Lung (tissue), 12 donors: ENCODE measurements around the gene SLC6A7. TPM values are rescaled to one million over a fixed set of nuclear protein-coding genes. Genes with fewer than 3 reads are reported as not detected.

ENCODE experiments used
- ATAC-seq: fragments of 200-7000 bp; cut with Tn5 transposase; one replicate; pipeline ENCODE4 v1.9.1; 2020; ENCODE audit warnings: moderate number of reproducible peaks; ENCODE audit not compliant: insufficient read depth, low FRiP score
- DNase-seq, 3 donors: peaks; one replicate each; pipeline ENCODE4 v3.0.0-alpha.2; 2013 to 2017
- H3K27ac ChIP-seq, 2 donors: one replicate each; pipeline ENCODE4 v1.5.1; 2013; ENCODE audit warnings: mild to moderate bottlenecking in 2 of 2, moderate library complexity in 2 of 2, control low read depth in 1 of 2, inconsistent platforms in 1 of 2, low read depth in 1 of 2, low read length in 1 of 2
- H3K27me3 ChIP-seq, 3 donors: one replicate each; pipeline ENCODE4 v1.5.1; 2013; ENCODE audit warnings: low read length in 2 of 3; ENCODE audit not compliant: control insufficient read depth in 3 of 3, insufficient read depth in 3 of 3
- H3K36me3 ChIP-seq, 4 donors: one replicate each; pipeline ENCODE4 v1.5.1; 2013; ENCODE audit warnings: low read length in 4 of 4, mild to moderate bottlenecking in 1 of 4, moderate library complexity in 1 of 4; ENCODE audit not compliant: control insufficient read depth in 4 of 4, insufficient read depth in 4 of 4
- H3K4me1 ChIP-seq, 5 donors: one replicate each; pipeline ENCODE4 v1.5.1; 2013; ENCODE audit warnings: low read length in 5 of 5, mild to moderate bottlenecking in 2 of 5, moderate library complexity in 1 of 5; ENCODE audit not compliant: control insufficient read depth in 5 of 5, insufficient read depth in 5 of 5
- H3K4me3 ChIP-seq: one replicate; pipeline ENCODE4 v1.5.1; 2013; ENCODE audit warnings: mild to moderate bottlenecking, control low read depth, moderate library complexity
- H3K9ac ChIP-seq, 2 donors: one replicate each; pipeline ENCODE4 v1.5.1; 2013; ENCODE audit warnings: low read length in 2 of 2, control low read depth in 1 of 2; ENCODE audit not compliant: insufficient read depth in 1 of 2
- H3K9me3 ChIP-seq, 4 donors: one replicate each; pipeline ENCODE4 v1.5.1; 2013; ENCODE audit warnings: low read length in 3 of 4, mild to moderate bottlenecking in 1 of 4, moderate library complexity in 1 of 4; ENCODE audit not compliant: control insufficient read depth in 4 of 4, insufficient read depth in 3 of 4
- CTCF ChIP-seq: IDR thresholded peaks from 2 replicates; pipeline ENCODE4 v1.5.1; 2012; ENCODE audit warnings: mild to moderate bottlenecking; ENCODE audit errors: control extremely low read depth, extremely low read depth
- WGBS, 2 donors: extraction: QIAGEN DNeasy Blood & Tissue Kit; methylation state at CpG; one replicate each; pipeline ENCODE4 v1.1.7; 2013; 5-methylcytosine and 5-hydroxymethylcytosine counted together
- polyA plus RNA-seq, 2 donors: library from polyadenylated mRNA; stranded (reverse); fragments of 200-250 nt; gene quantifications; one replicate each; pipeline ENCODE4 v1.2.1, GENCODE V29; 2013
- total RNA-seq, 2 donors: library from RNA; depleted of rRNA in 1 of 2; stranded (reverse); fragments of >200 nt in 1 of 2; gene quantifications; one replicate each; pipeline ENCODE4 v1.2.1, GENCODE V29; 2014 to 2021
- donor health status: control.
- donor health status: control.
- donor health status: Bipolar disorder and iron deficiency.
- donor health status: healthy.
- donor health status: DM: yes; HTN: yes; CAD: no.

Gene SLC6A7
- total and polyA plus RNA-seq, 4 donors = 0.02 to 0.06 (median 0.03) TPM; not detected in 1

GRCh38 chr5:150196514-150196913, 6.7 kb downstream of the SLC6A7 start:
- Histone ChIP-seq H3K27me3 (no peaks in the 10 kb centered on the region), H3K27ac (no peak overlapping the region), H3K4me3 (no peak overlapping the region), H3K9ac (no peak overlapping the region), H3K4me1 (no peaks in the 10 kb centered on the region), H3K9me3 (peaks cover 0 to 2% (median 0%) of the 10 kb centered on the region in 4 donors), H3K36me3 (no peaks in the 10 kb centered on the region)
- 62 to 71% methylated on average over 5 of the region's 5 CpGs for WGBS, 2 donors
- no peak for DNase-seq
- no peak for ATAC-seq
- TF ChIP-seq CTCF = no peak

GRCh38 chr5:150196986-150197385, 7.1 kb downstream of the SLC6A7 start:
- TF ChIP-seq CTCF = no peak
- 92 to 96% methylated on average over 16 of the region's 16 CpGs for WGBS, 2 donors
- Histone ChIP-seq H3K36me3 (no peaks in the 10 kb centered on the region), H3K27me3 (no peaks in the 10 kb centered on the region), H3K27ac (no peak overlapping the region), H3K4me1 (no peaks in the 10 kb centered on the region), H3K4me3 (no peak overlapping the region), H3K9ac (no peak overlapping the region), H3K9me3 (peaks cover 0 to 2% (median 0%) of the 10 kb centered on the region in 4 donors)
- ATAC-seq (no peak), DNase-seq (no peak)

- no peak for TF ChIP-seq CTCF
- ATAC-seq = no peak
- no peak for DNase-seq
- H3K27me3 ChIP-seq = no peaks in the 10 kb centered on the region
- 88 to 90% methylated on average over 1 of the region's 1 CpG for whole genome bisulfite sequencing, 2 donors
- H3K4me3 ChIP-seq = no peak overlapping the region
- peaks cover 0 to 2% (median 0%) of the 10 kb centered on the region in 4 donors for H3K9me3 ChIP-seq
- no peak overlapping the region for H3K27ac ChIP-seq
- no peaks in the 10 kb centered on the region for H3K4me1 ChIP-seq
- no peak overlapping the region for H3K9ac ChIP-seq
- no peaks in the 10 kb centered on the region for H3K36me3 ChIP-seq
Measured at GRCh38 chr5:150197476-150197875, 7.6 kb downstream of the SLC6A7 start.

GRCh38 chr5:150202501-150202900, 12.6 kb downstream of the SLC6A7 start:
- DNase-seq (no peak), ATAC-seq (no peak)
- Histone ChIP-seq H3K9ac (no peak overlapping the region), H3K27ac (no peak overlapping the region), H3K4me3 (no peak overlapping the region), H3K27me3 (no peaks in the 10 kb centered on the region), H3K36me3 (no peaks in the 10 kb centered on the region), H3K9me3 (peaks cover 0 to 2% (median 0%) of the 10 kb centered on the region in 4 donors), H3K4me1 (peaks cover 0 to 12% (median 4%) of the 10 kb centered on the region in 5 donors)
- TF ChIP-seq CTCF = no peak
- WGBS, 2 donors = 93 to 96% methylated on average over 10 of the region's 10 CpGs
